DND-41 (cell line): ENCODE measurements around the gene TBC1D22B.

Experiments
- EZH2 ChIP-seq: IDR thresholded peaks from 3 replicates; pipeline ENCODE4 v1.6.1; 2012; ENCODE audit warnings: borderline replicate concordance, low read depth, mild to moderate bottlenecking, moderate library complexity, low read length, inconsistent platforms; ENCODE audit not compliant: severe bottlenecking
- TF ChIP-seq, protein P1 (sequence below): IDR thresholded peaks from 2 replicates; pipeline ENCODE4 v1.5.1; 2012; ENCODE audit warnings: borderline replicate concordance, low read length, moderate library complexity, mild to moderate bottlenecking; ENCODE audit not compliant: poor library complexity, severe bottlenecking; ENCODE audit errors: extremely low read depth

- TF ChIP-seq, protein P1, sequence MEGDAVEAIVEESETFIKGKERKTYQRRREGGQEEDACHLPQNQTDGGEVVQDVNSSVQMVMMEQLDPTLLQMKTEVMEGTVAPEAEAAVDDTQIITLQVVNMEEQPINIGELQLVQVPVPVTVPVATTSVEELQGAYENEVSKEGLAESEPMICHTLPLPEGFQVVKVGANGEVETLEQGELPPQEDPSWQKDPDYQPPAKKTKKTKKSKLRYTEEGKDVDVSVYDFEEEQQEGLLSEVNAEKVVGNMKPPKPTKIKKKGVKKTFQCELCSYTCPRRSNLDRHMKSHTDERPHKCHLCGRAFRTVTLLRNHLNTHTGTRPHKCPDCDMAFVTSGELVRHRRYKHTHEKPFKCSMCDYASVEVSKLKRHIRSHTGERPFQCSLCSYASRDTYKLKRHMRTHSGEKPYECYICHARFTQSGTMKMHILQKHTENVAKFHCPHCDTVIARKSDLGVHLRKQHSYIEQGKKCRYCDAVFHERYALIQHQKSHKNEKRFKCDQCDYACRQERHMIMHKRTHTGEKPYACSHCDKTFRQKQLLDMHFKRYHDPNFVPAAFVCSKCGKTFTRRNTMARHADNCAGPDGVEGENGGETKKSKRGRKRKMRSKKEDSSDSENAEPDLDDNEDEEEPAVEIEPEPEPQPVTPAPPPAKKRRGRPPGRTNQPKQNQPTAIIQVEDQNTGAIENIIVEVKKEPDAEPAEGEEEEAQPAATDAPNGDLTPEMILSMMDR = no peak
- TF ChIP-seq EZH2 = no peak
These were observed 22.0 kb downstream of the TBC1D22B start for GRCh38 chr6:37279366-37280134.
